Measurements from ENCODE around the gene PROZ.

- TF ChIP-seq EZH2 (IDR thresholded peaks at IDR 0.05; ENCODE audit: insufficient read depth, poor library complexity, severe bottlenecking) (no peak), EZH2phosphoT487 (IDR thresholded peaks at IDR 0.05; ENCODE audit: insufficient read depth, low read depth) (no peak)
Observed at GRCh38 chr13:113145496-113145895, 13.0 kb upstream of the PROZ start.
